ENCODE data around the gene SIRPA.

Gene SIRPA

GRCh38 chr20:1858871-1859270, 36.3 kb upstream of the SIRPA start:
- H3K36me3 ChIP-seq (replicated peaks; ENCODE audit: low read depth, low read length) = no peaks in the 10 kb centered on the region
- H3K4me2 ChIP-seq (ENCODE audit: low read length) = no peak overlapping the region
- TF ChIP-seq CTCF (IDR thresholded peaks at IDR 0.05; ENCODE audit: low read depth, low read length) (no peak), EZH2phosphoT487 (IDR thresholded peaks at IDR 0.05; ENCODE audit: low read depth) (no peak)
- H3K9ac ChIP-seq (ENCODE audit: low read length) = no peak overlapping the region
- no peaks in the 10 kb centered on the region for H3K9me3 ChIP-seq (ENCODE audit: insufficient read depth, low read length)
- no peak overlapping the region for H3K4me3 ChIP-seq (ENCODE audit: low read length)
- no peaks in the 10 kb centered on the region for H3K79me2 ChIP-seq (ENCODE audit: low read length)
- H2AFZ ChIP-seq (ENCODE audit: low read depth, low read length) = no peak overlapping the region
- no peaks in the 10 kb centered on the region for H4K20me1 ChIP-seq (ENCODE audit: insufficient read depth, low read length)
- H3K4me1 ChIP-seq (ENCODE audit: low read length) = peaks cover 14% of the 10 kb centered on the region
- no peak overlapping the region for H3K27ac ChIP-seq (ENCODE audit: low read length)
- peaks cover 85% of the 10 kb centered on the region for H3K27me3 ChIP-seq (ENCODE audit: low read depth, low read length)

- H3K4me1 ChIP-seq (ENCODE audit: low read length) = peaks cover 15% of the 10 kb centered on the region
- no peaks in the 10 kb centered on the region for H3K36me3 ChIP-seq (replicated peaks; ENCODE audit: low read depth, low read length)
- H3K9ac ChIP-seq (ENCODE audit: low read length) = no peak overlapping the region
- H3K4me3 ChIP-seq (ENCODE audit: low read length) = no peak overlapping the region
- no peaks in the 10 kb centered on the region for H3K79me2 ChIP-seq (ENCODE audit: low read length)
- H4K20me1 ChIP-seq (ENCODE audit: insufficient read depth, low read length) = no peaks in the 10 kb centered on the region
- no peaks in the 10 kb centered on the region for H3K9me3 ChIP-seq (ENCODE audit: insufficient read depth, low read length)
- H3K27me3 ChIP-seq (ENCODE audit: low read depth, low read length) = peaks cover 84% of the 10 kb centered on the region
- H3K27ac ChIP-seq (ENCODE audit: low read length) = no peak overlapping the region
- no peak overlapping the region for H2AFZ ChIP-seq (ENCODE audit: low read depth, low read length)
- no peak overlapping the region for H3K4me2 ChIP-seq (ENCODE audit: low read length)
- no peak for TF ChIP-seq EZH2phosphoT487 (IDR thresholded peaks at IDR 0.05; ENCODE audit: low read depth)
- TF ChIP-seq CTCF (IDR thresholded peaks at IDR 0.05; ENCODE audit: low read depth, low read length) = no peak
Observed at GRCh38 chr20:1860446-1860845, 34.8 kb upstream of the SIRPA start.

- Histone ChIP-seq H3K4me1 (ENCODE audit: low read length) (peaks cover 15% of the 10 kb centered on the region), H3K79me2 (ENCODE audit: low read length) (no peaks in the 10 kb centered on the region), H3K27me3 (ENCODE audit: low read depth, low read length) (peaks cover 83% of the 10 kb centered on the region), H3K4me2 (ENCODE audit: low read length) (no peak overlapping the region), H3K27ac (ENCODE audit: low read length) (no peak overlapping the region), H3K4me3 (ENCODE audit: low read length) (no peak overlapping the region), H3K9me3 (ENCODE audit: insufficient read depth, low read length) (no peaks in the 10 kb centered on the region), H4K20me1 (ENCODE audit: insufficient read depth, low read length) (no peaks in the 10 kb centered on the region), H3K9ac (ENCODE audit: low read length) (no peak overlapping the region), H3K36me3 (replicated peaks; ENCODE audit: low read depth, low read length) (no peaks in the 10 kb centered on the region), H2AFZ (ENCODE audit: low read depth, low read length) (no peak overlapping the region)
- no peak for TF ChIP-seq CTCF (IDR thresholded peaks at IDR 0.05; ENCODE audit: low read depth, low read length)
- TF ChIP-seq EZH2phosphoT487 (IDR thresholded peaks at IDR 0.05; ENCODE audit: low read depth) = 0 out of 2 replicates have a peak, but pooled peaks have one; percentile 45
Observed at GRCh38 chr20:1861347-1861976, 33.7 kb upstream of the SIRPA start.

- Histone ChIP-seq H3K36me3 (replicated peaks; ENCODE audit: low read depth, low read length) (no peaks in the 10 kb centered on the region), H3K9me3 (ENCODE audit: insufficient read depth, low read length) (no peaks in the 10 kb centered on the region), H4K20me1 (ENCODE audit: insufficient read depth, low read length) (no peaks in the 10 kb centered on the region), H3K4me2 (ENCODE audit: low read length) (no peak overlapping the region), H3K9ac (ENCODE audit: low read length) (no peak overlapping the region), H3K79me2 (ENCODE audit: low read length) (no peaks in the 10 kb centered on the region), H3K27me3 (ENCODE audit: low read depth, low read length) (peaks cover 83% of the 10 kb centered on the region), H2AFZ (ENCODE audit: low read depth, low read length) (no peak overlapping the region), H3K4me3 (ENCODE audit: low read length) (no peak overlapping the region), H3K27ac (ENCODE audit: low read length) (no peak overlapping the region), H3K4me1 (ENCODE audit: low read length) (peaks cover 15% of the 10 kb centered on the region)
- TF ChIP-seq CTCF (IDR thresholded peaks at IDR 0.05; ENCODE audit: low read depth, low read length) = no peak
- TF ChIP-seq EZH2phosphoT487 (IDR thresholded peaks at IDR 0.05; ENCODE audit: low read depth) = no peak
Observed at GRCh38 chr20:1861996-1862662, 33.1 kb upstream of the SIRPA start.
